HG02610 (cell line): ENCODE results near the gene NETO1.

ENCODE experiments used
- ATAC-seq: cut with Tn5 transposase; IDR thresholded peaks from one replicate; pipeline ENCODE4 v1.9.1; 2021; ENCODE audit warnings: mild to moderate bottlenecking, moderate library complexity; ENCODE audit not compliant: unreplicated experiment

Gene NETO1

GRCh38 chr18:72727776-72728175 is 140.0 kb downstream of the NETO1 start:
- no peak for ATAC-seq

- no peak for ATAC-seq
These were observed 140.6 kb downstream of the NETO1 start for GRCh38 chr18:72727038-72727655.

DNA sequence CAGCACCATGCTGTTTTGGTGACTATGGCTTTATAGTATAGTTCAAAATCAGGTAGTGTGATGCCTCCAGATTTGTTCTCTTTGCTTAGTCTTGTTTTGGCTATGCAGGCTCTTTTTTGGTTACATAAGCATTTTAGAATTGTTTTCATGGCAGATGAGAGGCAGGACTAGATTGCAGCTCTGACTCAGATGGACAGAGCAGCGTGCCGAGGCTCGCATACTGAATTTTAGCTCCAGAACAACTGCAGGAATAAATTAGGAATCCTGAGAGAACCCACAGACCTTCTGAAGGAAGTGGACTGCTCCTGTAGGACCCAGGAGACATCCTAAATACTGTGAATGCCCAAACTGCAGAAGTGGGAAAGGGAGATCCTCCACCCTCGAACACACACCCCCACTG is 141.6 kb downstream of the NETO1 start:
- ATAC-seq: no peak

DNA sequence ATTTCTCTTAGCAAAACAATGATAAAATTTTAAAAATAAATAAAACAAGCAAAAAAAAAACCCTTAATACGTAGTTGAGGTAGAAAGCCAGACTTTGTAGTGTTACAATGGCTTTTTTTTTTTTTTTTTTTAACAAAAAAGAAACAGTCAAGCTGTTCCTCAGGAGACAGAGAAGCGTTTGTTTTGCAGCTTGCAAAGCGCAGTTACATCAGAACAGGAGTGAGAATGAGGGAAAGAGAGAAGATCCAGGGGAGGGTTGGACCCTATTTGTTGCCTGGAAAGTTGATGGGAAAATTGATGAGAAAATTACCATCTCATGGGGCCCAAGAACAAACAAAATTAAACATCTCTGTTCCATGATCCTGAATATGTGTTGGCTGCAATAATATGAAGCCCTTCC is 146.5 kb downstream of the NETO1 start:
- ATAC-seq: no peak

DNA sequence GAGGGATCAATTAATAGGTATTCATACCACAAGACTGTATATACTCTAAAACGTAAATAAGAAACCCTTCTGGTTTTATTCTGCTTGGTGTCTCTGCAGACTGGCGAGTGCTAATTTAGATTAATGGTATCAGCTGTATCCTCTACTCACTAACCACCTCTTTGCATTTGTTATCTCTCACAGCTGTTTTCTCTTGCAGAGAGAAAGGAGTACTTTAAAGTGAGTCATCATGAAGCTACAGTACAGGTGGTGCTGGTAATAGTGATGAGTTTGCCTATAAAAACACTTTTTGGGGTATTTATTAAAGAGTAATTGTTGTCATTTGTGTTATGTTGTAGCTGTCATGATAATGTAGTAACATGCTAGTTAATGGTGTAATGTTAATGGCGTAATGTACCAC is 147.7 kb downstream of the NETO1 start:
- no peak for ATAC-seq

GRCh38 chr18:72704202-72704601 is 163.6 kb downstream of the NETO1 start:
- no peak for ATAC-seq

DNA sequence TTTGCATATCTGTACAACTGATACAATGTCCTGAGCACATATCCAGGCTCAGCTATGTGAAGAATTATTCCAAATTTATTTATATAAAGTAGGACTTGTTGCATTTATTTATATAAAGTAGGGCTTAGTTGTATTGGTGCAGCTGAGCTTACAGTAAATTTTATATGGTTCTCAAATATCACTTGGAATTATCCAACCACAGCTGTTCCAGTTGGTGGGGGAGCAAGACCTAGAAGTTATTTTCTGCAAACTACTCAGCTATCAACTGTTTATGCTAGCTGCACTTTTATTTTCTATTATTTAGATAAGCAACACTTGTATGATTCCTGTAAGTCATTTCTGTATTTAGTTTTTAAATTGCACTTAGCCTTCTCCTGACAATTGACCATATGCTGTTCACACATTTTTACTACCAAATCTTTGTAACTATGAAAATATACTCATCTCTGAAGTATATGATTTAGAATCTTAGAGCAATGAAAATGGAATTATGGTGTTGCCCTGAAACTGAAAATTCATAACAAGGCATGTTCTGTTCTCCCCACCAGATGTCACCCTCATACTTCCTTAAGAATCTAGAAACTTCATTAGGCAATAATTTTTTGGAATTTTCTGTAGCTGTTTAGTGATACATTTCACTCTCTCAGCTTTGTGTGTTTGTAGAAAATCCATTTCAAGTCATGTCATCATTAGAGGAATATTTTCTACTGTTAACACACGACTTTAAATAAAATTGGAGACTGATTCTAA is 166.7 kb downstream of the NETO1 start:
- ATAC-seq: no peak

- no peak for ATAC-seq
These were observed 170.1 kb downstream of the NETO1 start for GRCh38 chr18:72697706-72698105.

- ATAC-seq: no peak
These were observed 175.2 kb downstream of the NETO1 start for GRCh38 chr18:72692595-72692994.
